Transverse colon (tissue), 4 donors: ENCODE results near the gene ELSPBP1.

Experiments
- CTCF ChIP-seq, 5 experiments: fragments of 200-600 bp in 3 of 5; fragments of 450-650 bp in 2 of 5; sonication (generic) in 3 of 5; IDR thresholded peaks; 1 replicate in 2 of 5; 2 replicates in 3 of 5; pipeline ENCODE4 v1.5.1; 2016 to 2017; ENCODE audit warnings: antibody characterized with exemption in 5 of 5, inconsistent platforms in 3 of 5, mild to moderate bottlenecking in 2 of 5, moderate library complexity in 1 of 5
- EP300 ChIP-seq: sonication (generic); formaldehyde crosslinking; IDR thresholded peaks from one replicate; pipeline ENCODE4 v1.6.1; 2017; ENCODE audit warnings: antibody characterized with exemption, low read depth
- POLR2A ChIP-seq: fragments of 450-650 bp; IDR thresholded peaks from one replicate; pipeline ENCODE4 v1.6.1; 2016; ENCODE audit warnings: antibody characterized with exemption, mild to moderate bottlenecking, moderate library complexity
- POLR2AphosphoS5 ChIP-seq, 3 donors: sonication (generic); formaldehyde crosslinking; IDR thresholded peaks; one replicate each; pipeline ENCODE4 v1.6.1; 2016; ENCODE audit warnings: antibody characterized with exemption in 3 of 3

GRCh38 chr19:48069435-48069834, 75.0 kb downstream of the ELSPBP1 start:
- TF ChIP-seq POLR2A (no peak), POLR2AphosphoS5 (IDR thresholded peaks at IDR 0.05) (no peak), CTCF (IDR thresholded peaks at IDR 0.05) (no peak), EP300 (no peak)
